ENCODE data around the gene KAZN.

KAZN gene

GRCh38 chr1:14826172-14826636, 227.7 kb downstream of the KAZN start:
- Histone ChIP-seq H3K23ac (ENCODE audit: low read length) (no peak overlapping the region), H2AFZ (ENCODE audit: insufficient read depth, low read length, poor library complexity) (no peak overlapping the region), H2AK5ac (ENCODE audit: low read length) (no peak overlapping the region), H4K8ac (ENCODE audit: low read depth, low read length) (no peak overlapping the region), H3K14ac (ENCODE audit: low read length) (no peak overlapping the region), H4K12ac (ENCODE audit: low read depth, low read length) (no peak overlapping the region), H3K4me2 (ENCODE audit: low read length) (no peak overlapping the region), H3K4me1 (ENCODE audit: control insufficient read depth in 1 of 2, insufficient read depth in 2 of 2, low read length in 2 of 2) (no peaks in the 10 kb centered on the region), H3K27ac (ENCODE audit: low read depth, low read length) (no peak overlapping the region), H3K79me1 (ENCODE audit: low read length) (no peaks in the 10 kb centered on the region), H3K27me3 (ENCODE audit: insufficient read depth, low read length) (no peaks in the 10 kb centered on the region), H3K9me3 (ENCODE audit: insufficient read depth, low read depth, low read length) (no peaks in the 10 kb centered on the region), H2BK12ac (ENCODE audit: low read length) (no peak overlapping the region), H2BK120ac (ENCODE audit: insufficient read depth, low read length, poor library complexity) (no peak overlapping the region), H2BK5ac (ENCODE audit: low read depth, low read length, poor library complexity) (no peak overlapping the region), H4K91ac (ENCODE audit: low read depth, low read length) (no peak overlapping the region), H3K9ac (ENCODE audit: low read length) (no peak overlapping the region), H3K18ac (ENCODE audit: low read length) (no peak overlapping the region), H3K79me2 (ENCODE audit: control insufficient read depth, insufficient read depth, low read length, poor library complexity) (no peaks in the 10 kb centered on the region), H3K4ac (ENCODE audit: low read depth, low read length) (no peak overlapping the region), H3K4me3 (ENCODE audit: low read depth, low read length) (no peak overlapping the region), H3K36me3 (ENCODE audit: control insufficient read depth in 1 of 2, insufficient read depth in 2 of 2, low read length in 2 of 2) (no peaks in the 10 kb centered on the region)
- peak in 1 of 2 donors; percentile 16 for DNase-seq
- WGBS (ENCODE audit: extremely low coverage, insufficient coverage, insufficient read length), result no CpG with 5 or more reads among the region's 13 CpGs

- H3K4ac ChIP-seq (ENCODE audit: low read depth, low read length), result no peak overlapping the region
- H4K12ac ChIP-seq (ENCODE audit: low read depth, low read length), result no peak overlapping the region
- no peak overlapping the region for H3K4me3 ChIP-seq (ENCODE audit: low read depth, low read length)
- H3K23ac ChIP-seq (ENCODE audit: low read length), result no peak overlapping the region
- no peaks in the 10 kb centered on the region for H3K79me2 ChIP-seq (ENCODE audit: control insufficient read depth, insufficient read depth, low read length, poor library complexity)
- no peak overlapping the region for H2AK5ac ChIP-seq (ENCODE audit: low read length)
- no peak overlapping the region for H3K9ac ChIP-seq (ENCODE audit: low read length)
- no CpG with 5 or more reads among the region's 11 CpGs for WGBS (ENCODE audit: extremely low coverage, insufficient coverage, insufficient read length)
- H3K4me2 ChIP-seq (ENCODE audit: low read length), result no peak overlapping the region
- H3K27ac ChIP-seq (ENCODE audit: low read depth, low read length), result no peak overlapping the region
- H3K4me1 ChIP-seq (ENCODE audit: control insufficient read depth in 1 of 2, insufficient read depth in 2 of 2, low read length in 2 of 2), result no peaks in the 10 kb centered on the region
- H3K14ac ChIP-seq (ENCODE audit: low read length), result no peak overlapping the region
- H2BK12ac ChIP-seq (ENCODE audit: low read length), result no peak overlapping the region
- no peak overlapping the region for H2BK5ac ChIP-seq (ENCODE audit: low read depth, low read length, poor library complexity)
- H4K91ac ChIP-seq (ENCODE audit: low read depth, low read length), result no peak overlapping the region
- H3K36me3 ChIP-seq (ENCODE audit: control insufficient read depth in 1 of 2, insufficient read depth in 2 of 2, low read length in 2 of 2), result no peaks in the 10 kb centered on the region
- no peak for DNase-seq
- no peak overlapping the region for H2BK120ac ChIP-seq (ENCODE audit: insufficient read depth, low read length, poor library complexity)
- no peaks in the 10 kb centered on the region for H3K9me3 ChIP-seq (ENCODE audit: insufficient read depth, low read depth, low read length)
- H4K8ac ChIP-seq (ENCODE audit: low read depth, low read length), result no peak overlapping the region
- no peak overlapping the region for H3K18ac ChIP-seq (ENCODE audit: low read length)
- no peak overlapping the region for H2AFZ ChIP-seq (ENCODE audit: insufficient read depth, low read length, poor library complexity)
- H3K27me3 ChIP-seq (ENCODE audit: insufficient read depth, low read length), result no peaks in the 10 kb centered on the region
- no peaks in the 10 kb centered on the region for H3K79me1 ChIP-seq (ENCODE audit: low read length)
These were observed 228.3 kb downstream of the KAZN start for GRCh38 chr1:14826731-14827326.

- H3K27me3 ChIP-seq (ENCODE audit: insufficient read depth, low read length), result no peaks in the 10 kb centered on the region
- WGBS (ENCODE audit: extremely low coverage, insufficient coverage, insufficient read length), result no CpG with 5 or more reads among the region's 4 CpGs
- H3K4me3 ChIP-seq (ENCODE audit: low read depth, low read length), result no peak overlapping the region
These were observed 229.4 kb downstream of the KAZN start for GRCh38 chr1:14827870-14828269.

GRCh38 chr1:14828665-14829064, 230.2 kb downstream of the KAZN start:
- Histone ChIP-seq H3K4me2 (ENCODE audit: low read length) (no peak overlapping the region), H3K36me3 (ENCODE audit: control insufficient read depth in 1 of 2, insufficient read depth in 2 of 2, low read length in 2 of 2) (no peaks in the 10 kb centered on the region), H3K27me3 (ENCODE audit: insufficient read depth, low read length) (no peaks in the 10 kb centered on the region), H2AK5ac (ENCODE audit: low read length) (no peak overlapping the region), H3K18ac (ENCODE audit: low read length) (no peak overlapping the region), H3K23ac (ENCODE audit: low read length) (no peak overlapping the region), H2BK12ac (ENCODE audit: low read length) (no peak overlapping the region), H3K4me3 (ENCODE audit: low read depth, low read length) (no peak overlapping the region), H2BK5ac (ENCODE audit: low read depth, low read length, poor library complexity) (no peak overlapping the region), H4K12ac (ENCODE audit: low read depth, low read length) (no peak overlapping the region), H3K27ac (ENCODE audit: low read depth, low read length) (no peak overlapping the region), H4K91ac (ENCODE audit: low read depth, low read length) (no peak overlapping the region), H3K4ac (ENCODE audit: low read depth, low read length) (no peak overlapping the region), H3K14ac (ENCODE audit: low read length) (no peak overlapping the region), H3K9me3 (ENCODE audit: insufficient read depth, low read depth, low read length) (no peaks in the 10 kb centered on the region), H2AFZ (ENCODE audit: insufficient read depth, low read length, poor library complexity) (no peak overlapping the region), H3K79me1 (ENCODE audit: low read length) (no peaks in the 10 kb centered on the region), H3K9ac (ENCODE audit: low read length) (no peak overlapping the region), H4K8ac (ENCODE audit: low read depth, low read length) (no peak overlapping the region), H3K79me2 (ENCODE audit: control insufficient read depth, insufficient read depth, low read length, poor library complexity) (no peaks in the 10 kb centered on the region), H2BK120ac (ENCODE audit: insufficient read depth, low read length, poor library complexity) (no peak overlapping the region), H3K4me1 (ENCODE audit: control insufficient read depth in 1 of 2, insufficient read depth in 2 of 2, low read length in 2 of 2) (peaks cover 0 to 5% of the 10 kb centered on the region in 2 experiments)
- no CpG with 5 or more reads among the region's 4 CpGs for WGBS (ENCODE audit: extremely low coverage, insufficient coverage, insufficient read length)
- no peak for DNase-seq

More at GRCh38 chr1:14827870-14828269, 229.4 kb downstream of the KAZN start:
- Histone ChIP-seq H3K79me2 (ENCODE audit: control insufficient read depth, insufficient read depth, low read length, poor library complexity) (no peaks in the 10 kb centered on the region), H4K12ac (ENCODE audit: low read depth, low read length) (no peak overlapping the region), H4K91ac (ENCODE audit: low read depth, low read length) (no peak overlapping the region), H3K4ac (ENCODE audit: low read depth, low read length) (no peak overlapping the region), H2AK5ac (ENCODE audit: low read length) (no peak overlapping the region), H2BK120ac (ENCODE audit: insufficient read depth, low read length, poor library complexity) (no peak overlapping the region), H3K4me1 (ENCODE audit: control insufficient read depth in 1 of 2, insufficient read depth in 2 of 2, low read length in 2 of 2) (no peaks in the 10 kb centered on the region), H3K79me1 (ENCODE audit: low read length) (no peaks in the 10 kb centered on the region), H2AFZ (ENCODE audit: insufficient read depth, low read length, poor library complexity) (no peak overlapping the region), H3K9me3 (ENCODE audit: insufficient read depth, low read depth, low read length) (no peaks in the 10 kb centered on the region), H3K9ac (ENCODE audit: low read length) (no peak overlapping the region), H3K27ac (ENCODE audit: low read depth, low read length) (no peak overlapping the region), H3K23ac (ENCODE audit: low read length) (no peak overlapping the region), H2BK12ac (ENCODE audit: low read length) (no peak overlapping the region), H3K36me3 (ENCODE audit: control insufficient read depth in 1 of 2, insufficient read depth in 2 of 2, low read length in 2 of 2) (no peaks in the 10 kb centered on the region), H2BK5ac (ENCODE audit: low read depth, low read length, poor library complexity) (no peak overlapping the region), H3K14ac (ENCODE audit: low read length) (no peak overlapping the region), H4K8ac (ENCODE audit: low read depth, low read length) (no peak overlapping the region), H3K18ac (ENCODE audit: low read length) (no peak overlapping the region), H3K4me2 (ENCODE audit: low read length) (no peak overlapping the region)
- DNase-seq, result no peak
